Right hindlimb (tissue), 1 donor: Measurements from ENCODE around the gene PCDHB14.
"Not testable (repeated sequence)": the region's sequence is repeated elsewhere in the genome, so short reads cannot be mapped to it uniquely, and the experiment has no call there.

Experiments
- DNase-seq: peaks from one replicate; pipeline ENCODE4 v3.0.0-alpha.2; 2018

The PCDHB14 gene

DNA sequence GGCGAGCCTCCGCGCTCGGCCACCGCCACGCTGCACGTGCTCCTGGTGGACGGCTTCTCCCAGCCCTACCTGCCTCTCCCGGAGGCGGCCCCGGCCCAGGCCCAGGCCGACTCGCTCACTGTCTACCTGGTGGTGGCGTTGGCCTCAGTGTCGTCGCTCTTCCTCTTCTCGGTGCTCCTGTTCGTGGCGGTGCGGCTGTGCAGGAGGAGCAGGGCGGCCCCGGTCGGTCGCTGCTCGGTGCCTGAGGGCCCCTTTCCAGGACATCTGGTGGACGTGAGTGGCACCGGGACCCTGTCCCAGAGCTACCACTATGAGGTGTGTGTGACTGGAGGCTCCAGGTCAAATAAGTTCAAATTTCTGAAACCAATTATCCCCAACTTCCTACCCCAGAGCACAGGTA is 12.3 kb upstream of the PCDHB14 start:
- DNase-seq, result not testable (repeated sequence)

DNA sequence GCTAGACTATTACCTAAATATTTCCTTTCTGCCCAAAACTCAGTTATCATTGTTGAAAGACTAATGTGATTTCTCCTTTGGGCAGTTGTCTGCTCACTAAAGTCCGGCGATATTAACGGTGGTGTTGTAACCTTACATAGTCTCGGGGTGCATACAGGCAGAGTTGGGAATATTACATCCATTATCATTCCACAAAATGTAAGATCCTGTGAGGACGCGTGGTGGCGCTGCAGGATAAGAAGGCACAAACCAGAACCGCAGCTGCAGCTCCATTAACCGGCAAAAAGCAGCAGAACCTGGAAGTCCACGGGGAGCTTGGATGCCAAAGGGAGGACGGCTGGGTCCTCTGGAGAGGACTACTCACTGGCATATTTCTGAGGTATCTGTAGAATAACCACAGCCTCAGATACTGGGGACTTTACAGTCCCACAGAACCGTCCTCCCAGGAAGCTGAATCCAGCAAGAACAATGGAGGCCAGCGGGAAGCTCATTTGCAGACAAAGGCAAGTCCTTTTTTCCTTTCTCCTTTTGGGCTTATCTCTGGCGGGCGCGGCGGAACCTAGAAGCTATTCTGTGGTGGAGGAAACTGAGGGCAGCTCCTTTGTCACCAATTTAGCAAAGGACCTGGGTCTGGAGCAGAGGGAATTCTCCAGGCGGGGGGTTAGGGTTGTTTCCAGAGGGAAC is 9.3 kb upstream of the PCDHB14 start, which contains the start of gene PCDHB13:
TSS of gene PCDHB13 (plus strand) at position 264 of the 684 bp plus-strand sequence. CDS start at position 469, 205 bp downstream.
- peak; percentile 35 for DNase-seq

DNA sequence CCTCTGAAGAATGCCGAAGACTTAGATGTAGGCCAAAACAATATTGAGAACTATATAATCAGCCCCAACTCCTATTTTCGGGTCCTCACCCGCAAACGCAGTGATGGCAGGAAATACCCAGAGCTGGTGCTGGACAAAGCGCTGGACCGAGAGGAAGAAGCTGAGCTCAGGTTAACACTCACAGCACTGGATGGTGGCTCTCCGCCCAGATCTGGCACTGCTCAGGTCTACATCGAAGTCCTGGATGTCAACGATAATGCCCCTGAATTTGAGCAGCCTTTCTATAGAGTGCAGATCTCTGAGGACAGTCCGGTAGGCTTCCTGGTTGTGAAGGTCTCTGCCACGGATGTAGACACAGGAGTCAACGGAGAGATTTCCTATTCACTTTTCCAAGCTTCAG is 8.6 kb upstream of the PCDHB14 start:
- not testable (repeated sequence) for DNase-seq

DNA sequence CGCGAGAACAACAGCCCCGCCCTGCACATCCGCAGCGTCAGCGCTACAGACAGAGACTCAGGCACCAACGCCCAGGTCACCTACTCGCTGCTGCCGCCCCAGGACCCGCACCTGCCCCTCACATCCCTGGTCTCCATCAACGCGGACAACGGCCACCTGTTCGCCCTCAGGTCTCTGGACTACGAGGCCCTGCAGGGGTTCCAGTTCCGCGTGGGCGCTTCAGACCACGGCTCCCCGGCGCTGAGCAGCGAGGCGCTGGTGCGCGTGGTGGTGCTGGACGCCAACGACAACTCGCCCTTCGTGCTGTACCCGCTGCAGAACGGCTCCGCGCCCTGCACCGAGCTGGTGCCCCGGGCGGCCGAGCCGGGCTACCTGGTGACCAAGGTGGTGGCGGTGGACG is 7.6 kb upstream of the PCDHB14 start:
- not testable (repeated sequence) for DNase-seq

DNA sequence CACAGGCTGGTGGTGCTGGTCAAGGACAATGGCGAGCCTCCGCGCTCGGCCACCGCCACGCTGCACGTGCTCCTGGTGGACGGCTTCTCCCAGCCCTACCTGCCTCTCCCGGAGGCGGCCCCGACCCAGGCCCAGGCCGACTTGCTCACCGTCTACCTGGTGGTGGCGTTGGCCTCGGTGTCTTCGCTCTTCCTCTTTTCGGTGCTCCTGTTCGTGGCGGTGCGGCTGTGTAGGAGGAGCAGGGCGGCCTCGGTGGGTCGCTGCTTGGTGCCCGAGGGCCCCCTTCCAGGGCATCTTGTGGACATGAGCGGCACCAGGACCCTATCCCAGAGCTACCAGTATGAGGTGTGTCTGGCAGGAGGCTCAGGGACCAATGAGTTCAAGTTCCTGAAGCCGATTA is 7.1 kb upstream of the PCDHB14 start:
- not testable (repeated sequence) for DNase-seq

DNA sequence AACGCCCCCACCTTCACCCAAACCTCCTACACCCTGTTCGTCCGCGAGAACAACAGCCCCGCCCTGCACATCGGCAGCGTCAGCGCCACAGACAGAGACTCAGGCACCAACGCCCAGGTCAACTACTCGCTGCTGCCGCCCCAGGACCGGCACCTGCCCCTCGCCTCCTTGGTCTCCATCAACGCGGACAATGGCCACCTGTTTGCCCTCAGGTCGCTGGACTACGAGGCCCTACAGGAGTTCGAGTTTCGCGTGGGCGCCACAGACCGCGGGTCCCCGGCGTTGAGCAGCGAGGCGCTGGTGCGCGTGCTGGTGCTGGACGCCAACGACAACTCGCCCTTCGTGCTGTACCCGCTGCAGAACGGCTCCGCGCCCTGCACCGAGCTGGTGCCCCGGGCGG is 1.7 kb downstream of the PCDHB14 start:
- not testable (repeated sequence) for DNase-seq

DNA sequence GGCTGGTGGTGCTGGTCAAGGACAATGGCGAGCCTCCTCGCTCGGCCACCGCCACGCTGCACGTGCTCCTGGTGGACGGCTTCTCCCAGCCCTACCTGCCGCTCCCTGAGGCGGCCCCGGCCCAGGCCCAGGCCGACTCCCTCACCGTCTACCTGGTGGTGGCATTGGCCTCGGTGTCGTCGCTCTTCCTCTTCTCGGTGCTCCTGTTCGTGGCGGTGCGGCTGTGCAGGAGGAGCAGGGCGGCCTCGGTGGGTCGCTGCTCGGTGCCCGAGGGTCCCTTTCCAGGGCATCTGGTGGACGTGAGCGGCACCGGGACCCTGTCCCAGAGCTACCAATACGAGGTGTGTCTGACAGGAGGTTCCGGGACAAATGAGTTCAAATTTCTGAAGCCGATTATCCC is 2.3 kb downstream of the PCDHB14 start:
- not testable (repeated sequence) for DNase-seq

DNA sequence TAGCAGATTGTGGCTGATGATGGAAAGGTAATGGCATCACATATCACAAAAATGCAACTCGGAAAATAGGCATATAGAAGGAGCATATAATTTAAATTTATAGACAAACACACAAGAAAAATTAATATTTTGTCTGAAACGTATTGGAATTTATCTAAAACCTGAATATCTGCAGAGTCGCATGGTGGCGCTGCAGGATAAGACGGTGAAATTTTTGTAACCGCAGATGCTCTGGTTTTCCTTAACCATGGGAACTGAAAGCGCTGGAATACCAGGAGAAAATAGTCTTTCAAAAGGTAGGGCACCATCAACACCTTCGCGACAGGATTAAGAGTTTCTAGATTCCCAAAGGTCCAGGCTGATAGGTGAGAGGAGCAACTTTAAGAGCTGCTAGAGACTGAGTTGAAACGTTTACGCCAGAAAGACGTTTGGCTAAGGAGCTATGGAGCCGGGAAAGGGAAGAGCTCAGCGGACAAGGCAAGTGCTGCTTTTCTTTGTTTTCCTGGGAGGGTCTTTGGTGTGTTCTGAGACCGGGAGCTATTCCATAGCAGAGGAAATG is 11.0 kb downstream of the PCDHB14 start:
- no peak for DNase-seq

DNA sequence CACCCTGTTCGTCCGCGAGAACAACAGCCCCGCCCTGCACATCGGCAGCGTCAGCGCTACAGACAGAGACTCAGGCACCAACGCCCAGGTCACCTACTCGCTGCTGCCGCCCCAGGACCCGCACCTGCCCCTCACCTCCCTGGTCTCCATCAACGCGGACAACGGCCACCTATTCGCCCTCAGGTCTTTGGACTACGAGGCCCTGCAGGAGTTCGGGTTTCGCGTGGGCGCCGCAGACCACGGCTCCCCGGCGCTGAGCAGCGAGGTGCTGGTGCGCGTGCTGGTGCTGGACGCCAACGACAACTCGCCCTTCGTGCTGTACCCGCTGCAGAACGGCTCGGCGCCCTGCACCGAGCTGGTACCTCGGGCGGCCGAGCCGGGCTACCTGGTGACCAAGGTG is 12.8 kb downstream of the PCDHB14 start:
- not testable (repeated sequence) for DNase-seq

DNA sequence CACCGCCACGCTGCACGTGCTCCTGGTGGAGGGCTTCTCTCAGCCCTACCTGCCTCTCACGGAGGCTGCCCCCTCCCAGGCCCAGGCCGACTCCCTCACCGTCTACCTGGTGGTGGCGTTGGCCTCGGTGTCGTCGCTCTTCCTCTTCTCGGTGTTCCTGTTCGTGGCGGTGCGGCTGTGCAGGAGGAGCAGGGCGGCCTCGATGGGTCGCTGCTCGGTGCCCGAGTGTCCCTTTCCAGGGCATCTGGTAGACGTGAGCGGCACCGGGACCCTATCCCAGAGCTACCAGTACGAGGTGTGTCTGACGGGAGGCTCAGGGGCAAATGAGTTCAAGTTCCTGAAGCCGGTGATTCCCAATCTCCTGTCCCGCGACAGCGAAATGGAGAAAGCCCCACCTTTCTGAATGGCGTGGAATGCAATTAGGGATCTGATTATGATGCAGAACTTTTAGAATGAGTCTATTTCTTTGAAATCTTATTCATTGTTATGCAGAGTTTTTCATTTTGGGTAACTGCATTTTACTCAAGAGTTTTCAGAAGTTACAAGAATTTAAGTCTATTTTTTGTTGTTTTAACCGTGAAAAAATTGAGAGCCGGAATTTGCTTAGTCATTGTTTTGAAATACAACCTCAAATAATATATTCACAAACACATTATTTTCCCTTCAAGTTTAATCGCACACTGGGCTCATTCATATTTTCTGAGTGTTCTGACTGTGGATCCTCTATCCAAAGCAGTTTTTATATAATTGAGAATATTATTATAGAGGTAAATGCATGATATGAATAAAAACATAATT is 13.6 kb downstream of the PCDHB14 start:
- DNase-seq, result no peak

DNA sequence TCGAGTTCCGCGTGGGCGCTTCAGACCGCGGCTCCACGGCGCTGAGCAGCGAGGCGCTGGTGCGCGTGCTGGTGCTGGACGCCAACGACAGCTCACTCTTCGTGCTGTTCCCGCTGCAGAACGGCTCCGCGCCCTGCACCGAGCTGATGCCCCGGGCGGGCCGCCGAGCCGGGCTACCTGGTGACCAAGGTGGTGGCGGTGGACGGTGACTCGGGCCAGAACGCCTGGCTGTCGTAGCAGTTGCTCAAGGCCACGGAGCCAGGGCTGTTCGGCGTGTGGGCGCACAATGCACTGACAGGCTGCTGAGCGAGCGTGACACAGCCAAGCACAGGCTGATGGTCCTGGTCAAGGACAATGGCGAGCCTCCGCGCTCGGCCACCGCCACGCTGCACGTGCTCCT is 18.4 kb downstream of the PCDHB14 start:
- no peak for DNase-seq

DNA sequence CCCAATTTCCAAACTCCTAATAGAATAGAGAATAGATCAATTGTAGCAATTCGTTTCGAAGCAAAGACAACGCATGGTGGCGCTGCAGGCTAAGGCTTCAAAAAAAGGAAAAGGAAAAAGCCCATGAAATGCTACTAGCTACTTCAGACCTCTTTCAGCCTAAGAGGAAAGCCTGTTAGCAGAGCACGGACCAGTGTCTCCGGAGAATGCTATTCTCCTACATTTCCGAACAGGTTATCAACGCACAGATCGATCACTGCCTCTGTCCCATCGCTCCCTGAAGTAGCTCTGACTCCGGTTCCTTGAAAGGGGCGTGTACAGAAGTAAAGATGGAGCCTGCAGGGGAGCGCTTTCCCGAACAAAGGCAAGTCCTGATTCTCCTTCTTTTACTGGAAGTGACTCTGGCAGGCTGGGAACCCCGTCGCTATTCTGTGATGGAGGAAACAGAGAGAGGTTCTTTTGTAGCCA is 22.1 kb downstream of the PCDHB14 start, which contains the start of gene PCDHB15:
TSS of gene PCDHB15 (plus strand) at position 146 of the 468 bp plus-strand sequence. CDS start at position 330, 184 bp downstream.
- DNase-seq, result no peak

DNA sequence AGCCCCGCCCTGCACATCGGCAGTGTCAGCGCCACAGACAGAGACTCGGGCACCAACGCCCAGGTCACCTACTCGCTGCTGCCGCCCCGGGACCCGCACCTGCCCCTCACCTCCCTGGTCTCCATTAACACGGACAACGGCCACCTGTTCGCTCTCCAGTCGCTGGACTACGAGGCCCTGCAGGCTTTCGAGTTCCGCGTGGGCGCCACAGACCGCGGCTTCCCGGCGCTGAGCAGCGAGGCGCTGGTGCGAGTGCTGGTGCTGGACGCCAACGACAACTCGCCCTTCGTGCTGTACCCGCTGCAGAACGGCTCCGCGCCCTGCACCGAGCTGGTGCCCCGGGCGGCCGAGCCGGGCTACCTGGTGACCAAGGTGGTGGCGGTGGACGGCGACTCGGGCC is 23.8 kb downstream of the PCDHB14 start:
- not testable (repeated sequence) for DNase-seq

DNA sequence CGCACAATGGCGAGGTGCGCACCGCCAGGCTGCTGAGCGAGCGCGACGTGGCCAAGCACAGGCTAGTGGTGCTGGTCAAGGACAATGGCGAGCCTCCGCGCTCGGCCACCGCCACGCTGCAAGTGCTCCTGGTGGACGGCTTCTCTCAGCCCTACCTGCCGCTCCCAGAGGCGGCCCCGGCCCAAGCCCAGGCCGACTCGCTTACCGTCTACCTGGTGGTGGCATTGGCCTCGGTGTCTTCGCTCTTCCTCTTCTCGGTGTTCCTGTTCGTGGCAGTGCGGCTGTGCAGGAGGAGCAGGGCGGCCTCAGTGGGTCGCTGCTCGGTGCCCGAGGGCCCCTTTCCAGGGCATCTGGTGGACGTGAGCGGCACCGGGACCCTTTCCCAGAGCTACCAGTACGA is 24.3 kb downstream of the PCDHB14 start:
- not testable (repeated sequence) for DNase-seq

DNA sequence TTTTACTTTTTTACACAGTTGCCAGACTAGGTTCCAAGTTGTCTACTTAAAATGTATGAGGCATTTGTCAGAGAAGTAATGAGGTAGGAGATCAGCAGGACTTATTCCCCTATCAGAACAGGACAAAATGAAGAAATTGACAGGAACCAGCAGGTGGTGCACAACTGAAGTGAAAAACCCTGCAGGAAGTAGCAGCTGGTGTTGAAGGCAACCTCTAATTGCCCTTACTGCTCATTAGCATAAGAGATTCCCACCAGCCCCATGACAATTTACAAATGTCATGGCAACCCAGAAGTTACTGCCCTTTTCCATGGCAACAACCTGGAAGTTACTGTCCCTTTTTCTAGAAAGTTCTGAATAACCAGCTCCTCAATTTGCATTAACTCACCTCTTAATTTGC is 27.4 kb downstream of the PCDHB14 start:
- DNase-seq, result no peak

DNA sequence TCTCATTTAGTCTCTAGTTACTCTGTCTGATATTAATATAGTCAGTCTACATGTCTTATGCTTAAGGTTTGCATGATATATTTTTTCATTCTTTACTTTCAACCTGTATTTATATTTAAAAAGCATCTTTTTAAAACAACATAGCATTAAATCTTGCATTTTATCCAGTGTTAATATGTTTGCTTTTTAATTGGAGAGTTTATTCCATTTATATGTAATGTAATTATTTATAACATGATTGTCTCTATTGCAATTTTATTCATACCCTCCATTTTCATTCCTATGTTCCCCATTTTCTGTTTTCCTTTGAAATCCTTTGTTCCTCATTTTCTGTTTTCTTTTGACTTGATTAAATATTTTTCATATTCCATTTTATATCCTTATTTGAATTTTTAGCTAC is 35.3 kb downstream of the PCDHB14 start:
- DNase-seq, result no peak

DNA sequence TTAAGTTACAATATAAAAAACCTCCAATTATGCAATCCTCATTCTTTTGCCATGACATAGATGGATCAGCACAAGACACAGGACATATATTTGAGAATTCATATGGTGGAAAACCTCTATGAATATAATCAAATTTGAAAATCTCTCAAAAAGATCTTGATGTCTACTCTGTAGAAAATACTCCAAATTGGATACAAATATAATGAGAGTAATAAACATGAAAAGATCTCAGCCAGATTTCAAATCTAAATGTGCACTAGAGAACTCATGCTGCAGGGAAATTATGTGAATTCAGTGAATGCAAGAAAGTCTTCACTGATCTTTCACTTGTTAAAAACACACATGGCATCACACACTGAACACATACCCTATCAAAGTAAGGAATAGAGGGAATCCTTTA is 35.8 kb downstream of the PCDHB14 start:
- DNase-seq, result no peak

DNA sequence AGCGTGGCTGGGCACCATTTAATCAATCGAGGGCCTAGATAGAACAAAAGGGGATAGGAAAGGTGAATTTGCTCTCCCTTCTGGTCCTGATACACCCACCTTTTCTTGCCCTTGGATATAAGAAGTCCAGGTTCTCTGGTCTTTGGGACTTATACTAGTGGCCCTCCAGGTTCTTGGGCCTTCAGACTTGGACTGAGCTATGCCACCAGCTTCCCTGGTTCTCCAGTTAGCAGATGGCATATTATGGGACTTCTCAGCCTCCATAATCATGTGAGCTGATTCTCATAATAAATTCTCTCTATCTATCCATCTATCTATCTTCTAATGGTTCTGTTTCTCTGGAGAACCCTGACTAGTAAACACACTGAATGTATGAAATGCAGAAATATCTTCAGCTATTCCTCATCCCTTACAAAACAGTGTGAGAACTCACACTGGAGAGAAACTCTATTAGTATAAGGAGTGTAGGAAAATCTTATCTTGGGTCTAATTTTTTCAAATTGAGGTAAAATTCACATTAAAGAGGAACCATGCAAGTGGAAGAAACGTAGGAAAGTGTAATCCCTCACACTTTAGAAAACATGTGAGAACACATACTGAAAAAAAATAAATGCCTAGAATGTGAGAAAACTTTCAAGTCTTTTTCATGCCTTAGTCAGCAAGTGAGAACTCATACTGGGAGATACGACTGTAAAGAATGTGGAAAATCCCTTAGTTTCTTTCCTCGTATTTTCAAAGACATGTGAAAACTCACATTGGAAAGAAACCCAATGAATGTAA is 37.5 kb downstream of the PCDHB14 start:
- DNase-seq, result no peak

DNA sequence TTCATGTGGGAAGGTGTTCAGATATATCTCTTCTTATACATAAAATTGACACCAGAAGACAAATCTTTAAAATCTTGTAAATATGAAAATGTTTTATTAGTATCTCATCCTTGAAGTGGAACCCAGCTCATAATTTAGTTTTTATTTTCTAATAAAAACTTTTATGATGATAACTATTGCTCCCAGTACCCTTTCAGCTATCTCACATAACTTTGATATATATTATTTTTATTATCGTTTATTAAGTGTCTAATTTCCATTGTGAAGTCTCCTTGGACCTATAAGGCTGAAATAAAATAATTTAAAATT is 38.0 kb downstream of the PCDHB14 start:
- DNase-seq, result no peak

DNA sequence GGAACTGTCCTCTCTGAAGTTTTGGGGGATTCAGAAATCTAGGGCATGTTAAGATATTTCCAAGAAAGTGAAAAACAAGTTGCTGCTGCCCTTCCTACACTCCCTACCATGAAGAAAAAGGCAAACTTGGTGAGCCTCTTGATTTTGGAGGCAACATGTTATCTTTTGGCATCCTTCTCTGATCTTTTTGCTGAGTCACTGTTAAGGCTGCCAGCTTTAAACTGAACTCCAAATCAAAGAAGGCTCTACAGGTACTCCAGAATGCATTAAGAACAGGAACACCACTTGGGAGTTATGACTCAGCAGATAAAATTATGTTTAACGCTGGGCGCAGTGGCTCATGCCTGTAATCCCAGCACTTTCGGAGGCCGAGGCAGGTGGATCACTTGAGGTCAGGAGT is 46.1 kb downstream of the PCDHB14 start:
- DNase-seq, result no peak

DNA sequence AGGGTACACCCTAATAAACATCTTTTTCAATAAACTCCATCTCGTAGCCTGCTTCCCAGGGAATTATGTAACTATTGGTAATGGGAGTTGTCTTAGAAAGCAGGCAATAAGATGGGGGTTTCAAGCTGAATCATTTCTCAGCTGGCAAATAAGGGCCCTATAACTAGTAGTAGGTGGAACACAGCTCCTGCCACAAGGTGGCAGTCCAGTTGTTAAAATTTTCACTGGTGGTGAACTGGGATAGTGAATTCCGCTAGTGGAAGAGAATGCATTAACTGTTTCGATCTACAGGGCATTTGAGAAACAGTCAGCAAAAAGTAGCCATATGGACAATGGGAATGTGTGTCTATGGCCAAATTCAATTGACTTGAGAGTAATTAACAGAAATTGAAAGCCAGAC is 49.8 kb downstream of the PCDHB14 start:
- no peak for DNase-seq
